ENCODE results near the gene WDR1. TPM values are rescaled to one million over a fixed set of nuclear protein-coding genes. Genes with fewer than 3 reads are reported as not detected.

WDR1 gene
- total and polyA plus RNA-seq, 10 of the 15 experiments (the other 5 are each of a cell fraction or from before 2014, with no cell fraction given): 28.5 to 397 (median 290) TPM

- Histone ChIP-seq H3K4me1 (ENCODE audit: control insufficient read depth, insufficient read depth, low read length) (no peaks in the 10 kb centered on the region), H3K4me3 (no peak overlapping the region), H3K9ac (ENCODE audit: control insufficient read depth, insufficient read depth, low read length) (no peak overlapping the region), H2AFZ (ENCODE audit: control insufficient read depth, low read depth, low read length) (no peak overlapping the region), H3K36me3 (ENCODE audit: control insufficient read depth in 2 of 2, insufficient read depth in 2 of 2, low read length in 1 of 2) (peaks cover 59 to 61% of the 10 kb centered on the region in 2 experiments), H3K4me2 (ENCODE audit: control insufficient read depth, insufficient read depth) (no peak overlapping the region), H3K9me3 (replicated peaks; ENCODE audit: control insufficient read depth, insufficient read depth, low read length) (no peaks in the 10 kb centered on the region), H3K27me3 (replicated peaks in 1 of 2; ENCODE audit: control insufficient read depth in 2 of 2, insufficient read depth in 2 of 2, low read length in 1 of 2) (no peaks in the 10 kb centered on the region), H3K79me2 (ENCODE audit: control insufficient read depth, insufficient read depth, low read length) (no peaks in the 10 kb centered on the region), H3K27ac (ENCODE audit: control insufficient read depth, insufficient read depth) (no peak overlapping the region), H4K20me1 (ENCODE audit: control insufficient read depth, insufficient read depth) (peaks cover 3% of the 10 kb centered on the region; the same call in 1 of the 2 replicates)
- intact Hi-C loops (cut with micrococcal nuclease; ENCODE audit: unreplicated experiment): no loop called here
- RAD21 ChIA-PET (ENCODE audit: unreplicated experiment): no interaction called here
- no peak for FAIRE-seq
- no TSS peak for BruUV-seq (replicated peaks)
- ATAC-seq: no peak; the same call in 2 of the 3 replicates
- TF ChIP-seq SMAD5 (IDR thresholded peaks at IDR 0.05; ENCODE audit: low read depth) (0 out of 2 replicates have a peak, but pooled peaks have one; percentile 40), POLR2A (IDR thresholded peaks at IDR 0.05; ENCODE audit: low read depth, low read length) (peak; percentile 64), POLR2AphosphoS5 (IDR thresholded peaks at IDR 0.05; ENCODE audit: low read length) (peak; percentile 57; the same call in 1 of the 2 replicates), KAT2A (conservative IDR thresholded peaks at IDR 0.05; ENCODE audit: control insufficient read depth, low read depth, low read length) (no peak)
- 93% methylated on average over 9 of the region's 11 CpGs for WGBS (ENCODE audit: insufficient coverage, insufficient replicate concordance, low lambda C conversion rate, missing lambda C conversion rate)
- DNase-seq (ENCODE audit: low read depth, low spot score): no peak
- POLR2A ChIA-PET: no interaction called here
- in situ Hi-C loops (cut with MboI): no loop called here
- SMC1A ChIA-PET (ENCODE audit: uncharacterized antibody, unreplicated experiment): no interaction called here
- CTCF ChIA-PET: interaction anchor here (0.7 kb wide), 1 partner anchor 45 kb away, joined by 3 read pairs; no protein-coding TSS in a partner anchor
Measured at GRCh38 chr4:10075953-10076391, 40.6 kb downstream of the WDR1 start.

- intact Hi-C loops (cut with micrococcal nuclease; ENCODE audit: unreplicated experiment): no loop called here
- no peaks in the 10 kb centered on the region for H4K20me1 ChIP-seq (ENCODE audit: control insufficient read depth, insufficient read depth)
- FAIRE-seq: no peak
- H3K36me3 ChIP-seq (ENCODE audit: control insufficient read depth in 2 of 2, insufficient read depth in 2 of 2, low read length in 1 of 2): peaks cover 56% of the 10 kb centered on the region in 2 experiments
- no peak overlapping the region for H3K9ac ChIP-seq (ENCODE audit: control insufficient read depth, insufficient read depth, low read length)
- no peak overlapping the region for H3K27ac ChIP-seq (ENCODE audit: control insufficient read depth, insufficient read depth)
- no peaks in the 10 kb centered on the region for H3K27me3 ChIP-seq (replicated peaks in 1 of 2; ENCODE audit: control insufficient read depth in 2 of 2, insufficient read depth in 2 of 2, low read length in 1 of 2)
- POLR2A ChIA-PET: no interaction called here
- H3K9me3 ChIP-seq (replicated peaks; ENCODE audit: control insufficient read depth, insufficient read depth, low read length): no peaks in the 10 kb centered on the region
- no peak overlapping the region for H3K4me2 ChIP-seq (ENCODE audit: control insufficient read depth, insufficient read depth)
- no peak overlapping the region for H2AFZ ChIP-seq (ENCODE audit: control insufficient read depth, low read depth, low read length)
- no peak for ATAC-seq
- CTCF ChIA-PET: interaction anchor here (0.7 kb wide), 1 partner anchor 46 kb away, joined by 3 read pairs; no protein-coding TSS in a partner anchor
- SMC1A ChIA-PET (ENCODE audit: uncharacterized antibody, unreplicated experiment): no interaction called here
- in situ Hi-C loops (cut with MboI): no loop called here
- H3K79me2 ChIP-seq (ENCODE audit: control insufficient read depth, insufficient read depth, low read length): no peaks in the 10 kb centered on the region
- DNase-seq (ENCODE audit: low read depth, low spot score): no peak
- no peak overlapping the region for H3K4me3 ChIP-seq
- 90% methylated on average over 20 of the region's 20 CpGs for WGBS (ENCODE audit: insufficient coverage, insufficient replicate concordance, low lambda C conversion rate, missing lambda C conversion rate)
- no TSS peak for BruUV-seq (replicated peaks)
- no peaks in the 10 kb centered on the region for H3K4me1 ChIP-seq (ENCODE audit: control insufficient read depth, insufficient read depth, low read length)
- RAD21 ChIA-PET (ENCODE audit: unreplicated experiment): no interaction called here
- TF ChIP-seq E2F8 (IDR thresholded peaks at IDR 0.05; ENCODE audit: low read depth, partially characterized antibody) (no peak), TBL1XR1 (IDR thresholded peaks at IDR 0.05; ENCODE audit: low read depth, low read length) (no peak), ZSCAN29 (IDR thresholded peaks at IDR 0.05) (no peak), SP1 (IDR thresholded peaks at IDR 0.05; ENCODE audit: low read depth, low read length) (no peak), EED (IDR thresholded peaks at IDR 0.05; ENCODE audit: low read depth) (no peak), IKZF1 (conservative IDR thresholded peaks at IDR 0.05) (no peak), ZNF384 (IDR thresholded peaks at IDR 0.05; ENCODE audit: borderline replicate concordance, low read depth, low read length) (no peak), MTA2 (IDR thresholded peaks at IDR 0.05; ENCODE audit: low read depth) (no peak)
Measured at GRCh38 chr4:10075158-10075863, 41.3 kb downstream of the WDR1 start.

All from GM12878 (cell line).